ENCODE measurements around the gene ADGRB3. TPM values are rescaled to one million over a fixed set of nuclear protein-coding genes. Genes with fewer than 3 reads are reported as not detected.

ADGRB3 gene
- total and polyA plus RNA-seq, 2 experiments from 2014 or later: 1.2 to 1.4 TPM

- Histone ChIP-seq H3K4me1 (ENCODE audit: low read depth) (no peaks in the 10 kb centered on the region), H3K4me3 (no peak overlapping the region), H3K27me3 (no peaks in the 10 kb centered on the region), H3K9me3 (ENCODE audit: low read depth) (no peaks in the 10 kb centered on the region), H3K36me3 (no peaks in the 10 kb centered on the region), H3K27ac (no peak overlapping the region)
- DNase-seq (ENCODE audit: low read depth in 1 of 2, low spot score in 1 of 2): no peak
- TF ChIP-seq CTCF (IDR thresholded peaks at IDR 0.05; ENCODE audit: low read depth, low read length): no peak
Observed at GRCh38 chr6:68710916-68711315, 75.8 kb downstream of the ADGRB3 start.

GRCh38 chr6:68711386-68712000 is 76.4 kb downstream of the ADGRB3 start:
- no peak overlapping the region for H3K27ac ChIP-seq
- H3K36me3 ChIP-seq: no peaks in the 10 kb centered on the region
- TF ChIP-seq CTCF (IDR thresholded peaks at IDR 0.05; ENCODE audit: low read depth, low read length): no peak
- no peaks in the 10 kb centered on the region for H3K4me1 ChIP-seq (ENCODE audit: low read depth)
- DNase-seq (ENCODE audit: low read depth in 1 of 2, low spot score in 1 of 2): no peak
- H3K4me3 ChIP-seq: no peak overlapping the region
- no peaks in the 10 kb centered on the region for H3K9me3 ChIP-seq (ENCODE audit: low read depth)
- no peaks in the 10 kb centered on the region for H3K27me3 ChIP-seq

GRCh38 chr6:68716620-68717019 is 81.5 kb downstream of the ADGRB3 start:
- Histone ChIP-seq H3K27me3 (no peaks in the 10 kb centered on the region), H3K9me3 (ENCODE audit: low read depth) (no peaks in the 10 kb centered on the region), H3K4me1 (ENCODE audit: low read depth) (peaks cover 14% of the 10 kb centered on the region), H3K4me3 (no peak overlapping the region), H3K27ac (no peak overlapping the region), H3K36me3 (no peaks in the 10 kb centered on the region)
- DNase-seq (ENCODE audit: low read depth in 1 of 2, low spot score in 1 of 2): no peak
- no peak for TF ChIP-seq CTCF (IDR thresholded peaks at IDR 0.05; ENCODE audit: low read depth, low read length)

- no peaks in the 10 kb centered on the region for H3K27me3 ChIP-seq
- peak in 1 of 2 donors; percentile 75 for DNase-seq (ENCODE audit: low read depth in 1 of 2, low spot score in 1 of 2)
- no peaks in the 10 kb centered on the region for H3K36me3 ChIP-seq
- H3K4me3 ChIP-seq: no peak overlapping the region
- H3K9me3 ChIP-seq (ENCODE audit: low read depth): no peaks in the 10 kb centered on the region
- no peak overlapping the region for H3K27ac ChIP-seq
- H3K4me1 ChIP-seq (ENCODE audit: low read depth): peaks cover 21% of the 10 kb centered on the region
- TF ChIP-seq CTCF (IDR thresholded peaks at IDR 0.05; ENCODE audit: low read depth, low read length): no peak
Observed at GRCh38 chr6:68718385-68719073, 83.4 kb downstream of the ADGRB3 start.

- Histone ChIP-seq H3K27me3 (no peaks in the 10 kb centered on the region), H3K4me1 (ENCODE audit: low read depth) (peaks cover 32% of the 10 kb centered on the region), H3K4me3 (no peak overlapping the region), H3K27ac (no peak overlapping the region), H3K36me3 (no peaks in the 10 kb centered on the region), H3K9me3 (ENCODE audit: low read depth) (no peaks in the 10 kb centered on the region)
- no peak for TF ChIP-seq CTCF (IDR thresholded peaks at IDR 0.05; ENCODE audit: low read depth, low read length)
- DNase-seq (ENCODE audit: low read depth in 1 of 2, low spot score in 1 of 2): no peak
Observed at GRCh38 chr6:68719761-68720160, 84.7 kb downstream of the ADGRB3 start.
